BE2C (cell line): Measurements from ENCODE around the gene MCL1. TPM values are rescaled to one million over a fixed set of nuclear protein-coding genes. Genes with fewer than 3 reads are reported as not detected.
A peak's percentile ranks its signal among the peaks of the same experiment; 100 is the strongest.
"Not testable (repeated sequence)": the region's sequence is repeated elsewhere in the genome, so short reads cannot be mapped to it uniquely, and the experiment has no call there.

Source experiments
- DNase-seq: peaks from one replicate; pipeline ENCODE4 v3.0.0-alpha.2; 2020
- H3K27me3 ChIP-seq: fragments of 250-450 bp; sonication (Bioruptor Pico); 2 replicates; pipeline ENCODE4 v1.5.1; 2020; ENCODE audit warnings: mild to moderate bottlenecking
- H3K36me3 ChIP-seq: fragments of 250-450 bp; sonication (Bioruptor Pico); 2 replicates; pipeline ENCODE4 v1.5.1; 2020; ENCODE audit warnings: mild to moderate bottlenecking
- H3K4me1 ChIP-seq: fragments of 250-450 bp; sonication (Bioruptor Pico); 2 replicates; pipeline ENCODE4 v1.5.1; 2020
- H3K4me3 ChIP-seq: 2 replicates; pipeline ENCODE4 v1.5.1; 2011; ENCODE audit warnings: low read depth, low read length
- H3K9me3 ChIP-seq: fragments of 250-450 bp; sonication (Bioruptor Pico); 2 replicates; pipeline ENCODE4 v1.5.1; 2020
- CTCF ChIP-seq: IDR thresholded peaks from 2 replicates; pipeline ENCODE4 v1.5.1; 2012; ENCODE audit warnings: mild to moderate bottlenecking, low read depth, low read length
- polyA plus RNA-seq: library from polyadenylated mRNA; unstranded; fragments of >200 nt; gene quantifications from one replicate; pipeline ENCODE4 v1.2.1, GENCODE V29; 2012; ENCODE audit warnings: low read depth, missing spikeins; ENCODE audit not compliant: insufficient read length, insufficient read depth

Gene MCL1
- polyA plus RNA-seq, result 88.9 TPM

DNA sequence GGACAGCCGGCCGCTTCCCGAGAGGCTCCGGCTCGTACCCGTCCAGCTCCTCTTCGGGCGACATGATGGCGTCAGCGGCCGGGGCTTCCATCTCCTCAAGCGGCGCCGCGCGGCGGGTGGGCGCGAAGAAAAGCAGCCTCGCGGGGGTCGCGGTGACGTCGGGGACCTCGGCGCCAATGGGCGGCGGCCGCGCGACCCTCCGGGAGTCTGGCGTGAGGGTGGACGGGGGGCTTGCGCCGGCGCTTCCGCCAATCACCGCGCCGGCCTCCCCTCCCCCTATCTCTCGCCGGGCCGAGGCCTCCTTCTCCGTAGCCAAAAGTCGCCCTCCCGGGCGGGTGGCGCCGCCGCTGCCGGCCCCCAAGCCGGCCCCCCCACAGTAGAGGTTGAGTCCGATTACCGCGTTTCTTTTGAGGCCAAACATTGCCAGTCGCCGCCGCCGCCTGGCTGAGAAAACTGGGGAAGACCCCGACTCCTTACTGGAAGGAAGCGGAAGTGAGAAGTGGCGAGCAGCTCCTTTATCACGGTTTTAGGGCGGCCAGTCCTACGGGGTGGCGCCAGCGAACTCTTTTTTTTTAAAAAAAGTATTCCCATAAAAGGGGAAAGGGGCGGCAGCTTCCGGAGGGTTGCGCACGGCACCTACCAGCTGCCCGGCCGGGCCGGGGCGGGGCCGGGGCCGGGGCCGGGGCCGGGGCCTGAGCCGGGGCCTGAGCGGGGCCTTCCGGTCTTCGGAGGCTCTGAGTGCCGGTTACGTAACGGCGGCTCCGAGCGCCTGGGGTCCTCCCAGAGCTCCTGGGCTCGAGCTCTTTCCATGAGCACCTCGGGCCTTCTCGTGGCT lies at the start of gene MCL1:
MCL1 (minus strand) TSS at position 501 of the 835 bp plus-strand sequence; CDS start at position 421, 80 bp downstream.
- Histone ChIP-seq H3K9me3 (0 out of 2 replicates have a peak, but pooled peaks cover 2% of the 10 kb centered on the region), H3K4me1 (no peaks in the 10 kb centered on the region), H3K27me3 (no peaks in the 10 kb centered on the region), H3K36me3 (peaks cover 47% of the 10 kb centered on the region), H3K4me3 (peak within 1 kb of the TSS; percentile 96)
- no peak for TF ChIP-seq CTCF
- peak; percentile 94 for DNase-seq

DNA sequence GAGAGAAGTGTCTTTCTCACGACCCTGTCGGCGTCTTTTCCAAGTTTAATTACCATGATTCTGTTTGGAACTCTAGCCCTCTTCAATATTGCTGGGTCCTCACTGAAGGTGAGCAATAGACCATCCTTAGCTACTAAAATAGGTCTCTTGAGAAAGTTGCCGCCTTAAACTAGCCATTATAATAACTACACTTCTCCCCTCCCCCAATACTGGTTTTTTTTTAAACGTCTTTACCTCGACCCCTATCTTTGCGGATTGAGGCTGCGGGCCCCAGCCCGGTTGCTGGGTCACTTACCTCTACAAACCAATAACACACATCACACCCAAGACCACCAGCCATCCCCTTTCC lies 49.3 kb upstream of the MCL1 start:
- DNase-seq, result no peak
- no peak for TF ChIP-seq CTCF
- Histone ChIP-seq H3K9me3 (no peaks in the 10 kb centered on the region), H3K4me3 (peak overlapping the region; percentile 78), H3K36me3 (peaks cover 37% of the 10 kb centered on the region), H3K4me1 (no peaks in the 10 kb centered on the region), H3K27me3 (no peaks in the 10 kb centered on the region)

DNA sequence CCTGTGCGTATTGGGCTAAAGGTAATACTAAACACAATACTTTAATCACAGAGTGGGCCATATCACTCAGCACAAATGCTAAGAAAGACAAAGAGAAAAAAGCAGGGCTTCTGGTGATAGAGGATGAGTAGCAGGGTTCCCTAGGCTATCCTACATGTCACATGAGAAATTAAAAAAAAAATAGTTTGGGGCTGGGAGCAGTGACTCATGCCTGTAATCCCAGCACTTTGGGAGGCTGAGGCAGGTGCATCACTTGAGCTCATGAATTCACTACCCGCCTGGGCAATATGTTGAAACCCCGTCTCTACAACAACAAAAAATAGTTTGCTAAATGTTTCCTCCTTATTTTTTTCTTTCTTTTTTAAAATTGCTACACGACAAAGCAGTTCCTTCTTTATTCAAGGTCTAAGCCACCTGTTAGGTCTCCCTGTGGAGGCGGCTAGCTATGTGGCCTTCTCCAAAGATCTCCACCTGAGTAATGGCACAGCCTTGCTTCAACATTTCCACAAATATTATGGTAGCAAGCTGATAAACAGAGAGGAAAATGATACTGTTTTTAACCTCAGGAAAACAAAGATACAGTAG lies 48.5 kb upstream of the MCL1 start:
- H3K4me1 ChIP-seq, result no peaks in the 10 kb centered on the region
- peaks cover 42% of the 10 kb centered on the region for H3K36me3 ChIP-seq
- no peaks in the 10 kb centered on the region for H3K27me3 ChIP-seq
- no peak for TF ChIP-seq CTCF
- peak overlapping the region; percentile 78 for H3K4me3 ChIP-seq
- no peaks in the 10 kb centered on the region for H3K9me3 ChIP-seq
- no peak for DNase-seq

- no peaks in the 10 kb centered on the region for H3K27me3 ChIP-seq
- DNase-seq, result no peak
- TF ChIP-seq CTCF, result no peak
- no peak overlapping the region for H3K4me3 ChIP-seq
- H3K9me3 ChIP-seq, result no peaks in the 10 kb centered on the region
- no peaks in the 10 kb centered on the region for H3K4me1 ChIP-seq
- peaks cover 55% of the 10 kb centered on the region for H3K36me3 ChIP-seq
Observed at GRCh38 chr1:150626150-150626549, 46.7 kb upstream of the MCL1 start.

GRCh38 chr1:150624546-150624945 lies 45.1 kb upstream of the MCL1 start:
- not testable (repeated sequence) for H3K4me3 ChIP-seq, DNase-seq, H3K27me3 ChIP-seq, H3K4me1 ChIP-seq, H3K9me3 ChIP-seq
- H3K36me3 ChIP-seq, result peaks cover 63% of the 10 kb centered on the region

DNA sequence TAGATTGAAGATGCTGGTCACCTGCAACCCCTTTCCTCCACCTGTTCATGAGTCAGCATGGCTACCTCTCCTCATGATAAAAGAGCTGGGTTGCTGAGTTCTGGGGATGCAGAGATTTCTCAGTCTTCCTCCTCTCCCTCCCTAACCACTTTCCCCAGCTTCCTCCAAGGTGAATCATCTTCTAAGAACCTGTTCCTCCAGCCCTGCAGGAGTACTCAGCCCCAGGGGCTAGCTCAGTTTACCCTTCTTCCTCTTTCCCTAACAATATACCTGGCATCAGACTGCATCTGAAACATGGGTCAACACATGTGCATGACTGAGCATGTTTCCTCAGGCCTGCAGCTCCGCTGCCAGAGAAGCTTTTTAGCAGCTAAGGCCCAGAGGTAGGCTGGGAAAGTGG lies 44.7 kb upstream of the MCL1 start:
- not testable (repeated sequence) for H3K4me1 ChIP-seq, H3K9me3 ChIP-seq, H3K4me3 ChIP-seq, DNase-seq, H3K27me3 ChIP-seq
- H3K36me3 ChIP-seq, result peaks cover 66% of the 10 kb centered on the region

GRCh38 chr1:150622303-150622975 lies 43.0 kb upstream of the MCL1 start:
- H3K27me3 ChIP-seq, result no peaks in the 10 kb centered on the region
- no peak for TF ChIP-seq CTCF
- no peak overlapping the region for H3K4me3 ChIP-seq
- no peaks in the 10 kb centered on the region for H3K9me3 ChIP-seq
- H3K4me1 ChIP-seq, result peaks cover 4% of the 10 kb centered on the region
- peaks cover 71% of the 10 kb centered on the region for H3K36me3 ChIP-seq
- DNase-seq, result peak; percentile 14
